Endothelial cell of umbilical vein (primary cell): ENCODE data around the gene CLIC3. TPM values are rescaled to one million over a fixed set of nuclear protein-coding genes. Genes with fewer than 3 reads are reported as not detected.
A peak's percentile ranks its signal among the peaks of the same experiment; 100 is the strongest.

Experiments
- BruUV-seq: library from RNA; stranded (reverse); fragments of 400-500 nt; replicated peaks from 2 replicates; lab custom pipeline; 2021; lab: Mats Ljungman, UMichigan
- CTCF ChIA-PET: fragments of 300-600, 350-600 bp; sonication (Branson Sonifier 250); formaldehyde crosslinking; loops from one replicate; lab custom pipeline; 2021; ENCODE audit warnings: antibody characterized with exemption, inconsistent platforms; lab: Charles Lee
- POLR2A ChIA-PET: fragments of 300-600, 350-600 bp; sonication (Branson Sonifier 250); formaldehyde crosslinking; loops from one replicate; lab custom pipeline; 2021; ENCODE audit warnings: antibody characterized with exemption, inconsistent platforms; lab: Charles Lee
- DNase-seq: peaks from one replicate; pipeline ENCODE4 v3.0.0-alpha.2; 2011; ENCODE audit warnings: low read depth, low spot score
- FAIRE-seq: peaks from 2 replicates; lab custom pipeline; 2011; peaks lifted over from hg19 to GRCh38; lab: Jason Lieb, UNC
- H2AFZ ChIP-seq: 2 replicates; pipeline ENCODE4 v1.6.0; 2012; ENCODE audit warnings: low read depth, low read length, control low read depth, inconsistent platforms
- H3K27ac ChIP-seq: 2 replicates; pipeline ENCODE4 v1.5.1; 2011; ENCODE audit warnings: low read depth, mild to moderate bottlenecking, control low read depth, low read length, moderate library complexity; ENCODE audit not compliant: insufficient read depth
- H3K27me3 ChIP-seq, 2 experiments: 2 replicates each; pipeline versions ENCODE4 v1.6.0 to v1.6.1; 2011; ENCODE audit warnings: low read length in 2 of 2, mixed read lengths in 1 of 2; ENCODE audit not compliant: control insufficient read depth in 2 of 2, insufficient read depth in 2 of 2
- H3K36me3 ChIP-seq, 2 experiments: 2 replicates in 1 of 2; 3 replicates in 1 of 2; pipeline ENCODE4 v1.5.1; 2011; ENCODE audit warnings: low read length in 2 of 2, mild to moderate bottlenecking in 1 of 2, moderate library complexity in 1 of 2; ENCODE audit not compliant: control insufficient read depth in 2 of 2, insufficient read depth in 2 of 2; ENCODE audit errors: extremely low read depth in 1 of 2
- H3K4me1 ChIP-seq: 3 replicates; pipeline ENCODE4 v1.5.1; 2011; ENCODE audit warnings: mild to moderate bottlenecking, low read length; ENCODE audit not compliant: control insufficient read depth, insufficient read depth; ENCODE audit errors: extremely low read depth
- H3K4me2 ChIP-seq: 2 replicates; pipeline ENCODE4 v1.6.1; 2011; ENCODE audit warnings: low read length, control low read depth, mixed read lengths; ENCODE audit not compliant: insufficient read depth
- H3K4me3 ChIP-seq, 3 experiments: fragments of 200-600 bp in 1 of 3; sonication (generic), shearing (Covaris generic) in 1 of 3; replicated peaks in 1 of 3; 2 replicates each; pipeline ENCODE4 v1.5.1; 2011 to 2016; ENCODE audit warnings: control low read depth in 3 of 3, low read length in 3 of 3, mild to moderate bottlenecking in 2 of 3, inconsistent platforms in 1 of 3, low read depth in 1 of 3, moderate library complexity in 1 of 3; ENCODE audit not compliant: insufficient read depth in 1 of 3
- H3K79me2 ChIP-seq: 2 replicates; pipeline ENCODE4 v1.6.0; 2012; ENCODE audit warnings: low read length, inconsistent platforms; ENCODE audit not compliant: control insufficient read depth, insufficient read depth
- H3K9ac ChIP-seq: replicated peaks from 2 replicates; pipeline ENCODE3; 2011; ENCODE audit warnings: low read length, control low read depth; ENCODE audit not compliant: insufficient read depth; ENCODE audit errors: extremely low read depth
- H3K9me1 ChIP-seq: replicated peaks from 3 replicates; pipeline ENCODE4 v1.6.0; 2011; ENCODE audit warnings: mild to moderate bottlenecking, low read length; ENCODE audit not compliant: control insufficient read depth, insufficient read depth; ENCODE audit errors: extremely low read depth
- H3K9me3 ChIP-seq: replicated peaks from 2 replicates; pipeline ENCODE4 v1.5.1; 2012; ENCODE audit warnings: low read length, inconsistent platforms; ENCODE audit not compliant: control insufficient read depth, insufficient read depth
- H4K20me1 ChIP-seq: replicated peaks from 2 replicates; pipeline ENCODE3; 2011; ENCODE audit warnings: mild to moderate bottlenecking, low read length; ENCODE audit not compliant: control insufficient read depth, insufficient read depth; ENCODE audit errors: extremely low read depth
- EZH2 ChIP-seq: IDR thresholded peaks from 2 replicates; pipeline ENCODE4 v1.6.1; 2012; ENCODE audit warnings: borderline replicate concordance, low read depth, mild to moderate bottlenecking, moderate library complexity, low read length, inconsistent platforms; ENCODE audit not compliant: severe bottlenecking
- GATA2 ChIP-seq: IDR thresholded peaks from 2 replicates; pipeline ENCODE4 v1.7.0; 2011; ENCODE audit warnings: low read depth, mild to moderate bottlenecking, moderate library complexity, mixed read lengths, low read length; ENCODE audit not compliant: insufficient read length, insufficient read depth
- POLR2AphosphoS5 ChIP-seq: IDR thresholded peaks from 2 replicates; pipeline ENCODE4 v1.6.1; 2012; ENCODE audit warnings: low read depth, mild to moderate bottlenecking, control low read depth, low read length, moderate library complexity; ENCODE audit not compliant: insufficient read depth
- dilution Hi-C: fragments of 300-500 bp; cut with MboI; formaldehyde crosslinking; loops from one replicate; pipeline ENCODE4 v1.15.0; 2019; ENCODE audit warnings: low sequenced_read_pairs; ENCODE audit not compliant: extremely low pct_ligation_motif_present
- intact Hi-C: fragments of 100-400 bp; cut with micrococcal nuclease; formaldehyde crosslinking; loops from one replicate; pipeline ENCODE4 v1.10.0; 2022
- polyA plus RNA-seq, 4 experiments: library from polyadenylated mRNA; depleted of rRNA in 3 of 4; stranded (reverse) in 3 of 4; unstranded in 1 of 4; fragments of >200 nt; gene quantifications; 2 replicates each; pipeline versions ENCODE4 v1.2.1 to v1.2.3, GENCODE V29; 2011 to 2012; ENCODE audit warnings: missing spikeins in 1 of 4
- total RNA-seq: library from RNA; stranded (reverse); gene quantifications from 2 replicates; pipeline ENCODE4 v1.2.3, GENCODE V29; 2021
- TF ChIP-seq, protein P1 (sequence below): IDR thresholded peaks from 2 replicates; pipeline ENCODE4 v1.6.1; 2011; ENCODE audit not compliant: insufficient read depth, insufficient read length

The CLIC3 gene
- total and polyA plus RNA-seq, 2 donors (not counting 3 experiments of a cell fraction or from before 2014, with no cell fraction given): 2.3 TPM; not detected in 1

DNA sequence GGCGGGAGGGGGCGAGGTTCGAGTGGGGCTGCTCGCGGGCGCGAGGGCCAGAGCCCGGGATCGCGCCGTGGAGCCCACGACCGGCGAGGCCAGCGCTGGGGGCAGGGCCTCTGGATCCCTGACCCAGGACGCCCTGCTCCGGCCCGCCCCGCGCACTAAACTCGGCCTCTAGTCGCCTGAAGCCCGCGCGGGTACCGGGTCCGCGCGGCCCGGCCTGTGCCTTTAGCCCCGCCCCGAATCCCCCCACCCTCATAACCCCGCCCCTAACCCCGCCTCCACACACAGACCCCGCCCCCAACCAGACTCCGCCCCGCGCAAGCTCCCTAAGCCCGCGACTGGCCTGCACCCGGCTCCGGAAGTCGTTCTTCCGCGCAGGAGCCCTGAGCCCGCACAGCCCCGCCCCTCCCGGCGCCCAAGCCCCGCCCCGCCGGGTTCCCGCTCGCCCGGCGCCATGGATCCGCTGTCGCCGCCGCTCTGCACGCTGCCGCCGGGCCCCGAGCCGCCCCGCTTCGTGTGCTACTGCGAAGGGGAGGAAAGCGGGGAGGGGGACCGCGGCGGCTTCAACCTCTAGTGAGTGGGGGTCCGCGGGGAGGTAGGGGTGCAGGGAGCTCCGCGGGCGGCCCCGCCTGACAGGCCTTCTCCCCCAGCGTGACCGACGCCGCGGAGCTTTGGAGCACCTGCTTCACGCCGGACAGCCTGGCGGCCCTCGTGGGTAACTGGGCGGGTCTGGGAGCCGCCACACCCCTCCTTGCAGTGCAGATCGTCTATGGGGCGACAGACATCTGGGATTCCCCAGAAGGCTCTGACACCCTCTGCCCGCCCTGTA lies 4.2 kb downstream of the CLIC3 start, which contains the start of gene PAXX:
Gene PAXX, plus strand, starts transcription at position 430 of the 826 bp plus-strand sequence. Its CDS starts 22 bp downstream, at position 452.
- peaks cover 9% of the 10 kb centered on the region for H3K79me2 ChIP-seq
- H4K20me1 ChIP-seq: no peaks in the 10 kb centered on the region
- H3K9me3 ChIP-seq: no peaks in the 10 kb centered on the region
- no peaks in the 10 kb centered on the region for H3K9me1 ChIP-seq
- peak within 1 kb of the TSS; percentile 52 for H2AFZ ChIP-seq
- peak within 1 kb of the TSS; percentile 86 for H3K4me2 ChIP-seq
- dilution Hi-C loops: no loop called here
- H3K4me1 ChIP-seq: peaks cover 18% of the 10 kb centered on the region
- H3K27ac ChIP-seq: peak within 1 kb of the TSS; percentile 25
- no peaks in the 10 kb centered on the region for H3K27me3 ChIP-seq
- DNase-seq (peak; percentile 80), FAIRE-seq (peak; percentile 73)
- H3K4me3 ChIP-seq: peak within 1 kb of the TSS; percentile 47 to 56 (median 54)
- peak within 1 kb of the TSS; percentile 30 for H3K9ac ChIP-seq
- no peaks in the 10 kb centered on the region for H3K36me3 ChIP-seq
- intact Hi-C loops: loop anchor here (1.0 to 5.0 kb wide), 2 partner anchors 14 to 45 kb away; partner anchors contain the start of gene C8G
- CTCF ChIA-PET: interaction anchor here (0.9 to 1.8 kb wide), 10 partner anchors 10 to 150 kb away, joined by 3 to 6 read pairs (median 4); partner anchors contain the start of genes AJM1, FBXW5, FUT7 and LCNL1
- TF ChIP-seq POLR2AphosphoS5 (peak; percentile 68), EZH2 (no peak)
- TF ChIP-seq, protein P1, sequence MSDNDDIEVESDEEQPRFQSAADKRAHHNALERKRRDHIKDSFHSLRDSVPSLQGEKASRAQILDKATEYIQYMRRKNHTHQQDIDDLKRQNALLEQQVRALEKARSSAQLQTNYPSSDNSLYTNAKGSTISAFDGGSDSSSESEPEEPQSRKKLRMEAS: no peak
- POLR2A ChIA-PET: interaction anchor here (0.6 to 1.0 kb wide), 4 partner anchors 14 to 624 kb away, joined by 3 to 8 read pairs (median 3); no protein-coding TSS in a partner anchor
- BruUV-seq: TSS peak; percentile 70

DNA sequence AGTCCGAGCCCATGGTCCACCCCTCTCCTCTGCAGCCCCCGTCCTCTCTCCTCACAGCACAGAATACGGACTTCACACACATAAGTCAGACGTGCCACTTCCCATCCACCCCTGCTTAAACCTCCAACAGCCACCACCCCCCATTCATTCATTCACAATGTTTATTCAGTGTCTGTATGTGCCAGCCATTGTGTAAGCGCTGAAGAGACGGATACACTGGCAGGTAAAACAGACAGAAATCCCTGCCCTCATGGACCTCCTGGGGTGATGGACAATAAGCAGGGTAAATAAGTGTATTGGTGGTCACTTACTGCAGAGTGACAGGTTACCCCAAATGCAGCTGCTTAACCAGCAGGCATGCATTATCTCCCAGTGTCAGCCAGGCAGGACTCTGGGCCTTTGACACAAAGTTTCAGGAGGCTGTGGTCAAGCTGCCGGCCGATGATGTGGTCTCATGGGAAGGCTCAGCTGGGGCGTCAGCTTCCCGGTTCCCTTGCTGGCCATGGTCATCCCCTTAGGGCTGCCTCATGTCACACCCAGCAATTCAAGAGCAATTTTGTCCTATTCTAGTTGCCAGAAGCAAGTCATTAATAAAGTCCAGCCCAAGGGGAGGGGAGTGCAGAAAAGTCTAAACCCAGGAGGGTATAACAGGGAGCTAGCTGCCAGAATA lies 6.0 kb downstream of the CLIC3 start:
- H4K20me1 ChIP-seq: no peaks in the 10 kb centered on the region
- no peak overlapping the region for H3K4me2 ChIP-seq
- ChIA-PET CTCF (no interaction called here), POLR2A (no interaction called here)
- H3K9ac ChIP-seq: no peak overlapping the region
- no peak overlapping the region for H2AFZ ChIP-seq
- H3K27me3 ChIP-seq: peaks cover 0 to 4% of the 10 kb centered on the region in 2 experiments
- intact Hi-C loops: loop anchor here (5.0 kb wide), 1 partner anchor 43 kb away; the partner anchor contains the start of gene C8G
- DNase-seq (no peak), FAIRE-seq (no peak)
- dilution Hi-C loops: no loop called here
- no peak overlapping the region for H3K4me3 ChIP-seq
- no peak overlapping the region for H3K27ac ChIP-seq
- H3K79me2 ChIP-seq: peaks cover 9% of the 10 kb centered on the region
- H3K9me3 ChIP-seq: no peaks in the 10 kb centered on the region
- peaks cover 7% of the 10 kb centered on the region for H3K4me1 ChIP-seq
- no peaks in the 10 kb centered on the region for H3K36me3 ChIP-seq
- no TSS peak for BruUV-seq
- TF ChIP-seq GATA2: no peak
- TF ChIP-seq, protein P1: no peak
- no peaks in the 10 kb centered on the region for H3K9me1 ChIP-seq
